HPDE6-E6E7 (cell line): ENCODE results near the gene PHF23.
A peak's percentile ranks its signal among the peaks of the same experiment; 100 is the strongest.

Source experiments
- DNase-seq: peaks from one replicate; pipeline ENCODE4 v3.0.0; 2011; ENCODE audit warnings: missing footprints; ENCODE audit errors: extremely low spot score

PHF23 gene

GRCh38 chr17:7203391-7203790, 35.9 kb downstream of the PHF23 start:
- no peak for DNase-seq

GRCh38 chr17:7196651-7197401, 42.4 kb downstream of the PHF23 start:
- no peak for DNase-seq

- no peak for DNase-seq
Observed at GRCh38 chr17:7195971-7196370, 43.3 kb downstream of the PHF23 start.

- no peak for DNase-seq
Observed at GRCh38 chr17:7192271-7192937, 46.9 kb downstream of the PHF23 start.

GRCh38 chr17:7191571-7192270, 47.5 kb downstream of the PHF23 start:
- peak; percentile 48 for DNase-seq

GRCh38 chr17:7191069-7191468, 48.2 kb downstream of the PHF23 start:
- DNase-seq = no peak

GRCh38 chr17:7190276-7190917, 48.9 kb downstream of the PHF23 start:
- DNase-seq = no peak

- DNase-seq = no peak
Observed at GRCh38 chr17:7186241-7186640, 53.0 kb downstream of the PHF23 start.
